GM12878 (cell line): ENCODE results near the gene CA11. TPM values are rescaled to one million over a fixed set of nuclear protein-coding genes. Genes with fewer than 3 reads are reported as not detected.

ENCODE experiments used
- ATF2 ChIP-seq: IDR thresholded peaks from 2 replicates; pipeline ENCODE4 v1.6.1; 2012; ENCODE audit warnings: low read length, inconsistent platforms
- ATF7 ChIP-seq: fragments of 450-650 bp; IDR thresholded peaks from 2 replicates; pipeline ENCODE4 v1.6.1; 2016; ENCODE audit warnings: low read depth, mild to moderate bottlenecking
- BMI1 ChIP-seq: fragments of 450-650 bp; IDR thresholded peaks from 2 replicates; pipeline ENCODE4 v1.6.1; 2016; ENCODE audit warnings: mild to moderate bottlenecking, moderate library complexity, borderline replicate concordance
- CHD2 ChIP-seq: IDR thresholded peaks from 2 replicates; pipeline ENCODE4 v1.6.1; 2011; ENCODE audit warnings: low read depth, low read length, improper control_type of control experiment, borderline replicate concordance
- HDAC6 ChIP-seq: fragments of 200-600 bp; sonication (generic); IDR thresholded peaks from one replicate; pipeline ENCODE4 v1.8.0; 2017; ENCODE audit warnings: antibody characterized with exemption; ENCODE audit not compliant: unreplicated experiment
- KAT2A ChIP-seq: conservative IDR thresholded peaks from 2 replicates; pipeline ENCODE4 v1.6.1; 2011; ENCODE audit warnings: low read depth, low read length; ENCODE audit not compliant: control insufficient read depth
- NFIC ChIP-seq: IDR thresholded peaks from 2 replicates; pipeline ENCODE4 v1.6.1; 2012; ENCODE audit warnings: low read depth, mild to moderate bottlenecking, inconsistent platforms, low read length, moderate library complexity
- NFYA ChIP-seq: IDR thresholded peaks from 2 replicates; pipeline ENCODE4 v1.6.1; 2011; ENCODE audit warnings: low read depth, mild to moderate bottlenecking, low read length, improper control_type of control experiment, borderline replicate concordance
- PKNOX1 ChIP-seq: fragments of 450-650 bp; IDR thresholded peaks from 2 replicates; pipeline ENCODE4 v1.6.1; 2016; ENCODE audit warnings: mild to moderate bottlenecking
- RCOR1 ChIP-seq: conservative IDR thresholded peaks from 2 replicates; pipeline ENCODE4 v1.6.1; 2012; ENCODE audit warnings: low read depth, low read length, improper control_type of control experiment
- SIN3A ChIP-seq: IDR thresholded peaks from 2 replicates; pipeline ENCODE4 v1.6.1; 2012; ENCODE audit warnings: low read depth, low read length, improper control_type of control experiment
- SPI1 ChIP-seq: IDR thresholded peaks from 2 replicates; pipeline ENCODE4 v1.6.1; 2011; ENCODE audit warnings: low read depth, mild to moderate bottlenecking, low read length, moderate library complexity, borderline replicate concordance; ENCODE audit not compliant: insufficient read depth
- SREBF1 ChIP-seq: IDR thresholded peaks from 2 replicates; pipeline ENCODE4 v1.6.1; 2012; ENCODE audit warnings: mild to moderate bottlenecking, low read length
- TCF3 ChIP-seq: IDR thresholded peaks from 2 replicates; pipeline ENCODE4 v1.6.1; 2012; ENCODE audit warnings: low read depth, mild to moderate bottlenecking, low read length, borderline replicate concordance; ENCODE audit not compliant: insufficient read depth
- polyA plus RNA-seq, 11 experiments: library from polyadenylated mRNA; depleted of rRNA in 4 of 11; unstranded in 6 of 11; stranded (reverse) in 5 of 11; fragments of >200 nt; fragmentation: Nextera tagmentation in 4 of 11; fragmentation: Illumina TruSeq in 1 of 11; extraction: Ambion mirVana in 4 of 11; extraction: Trizol in 1 of 11; gene quantifications; 1 replicate in 1 of 11; 2 replicates in 10 of 11; pipeline versions ENCODE4 v1.2.1 to v1.2.3, GENCODE V29; 2011 to 2016; ENCODE audit warnings: inconsistent platforms in 2 of 11, missing spikeins in 2 of 11, low read depth in 1 of 11
- total RNA-seq, 4 experiments: library from RNA; depleted of rRNA in 3 of 4; stranded (reverse); fragments of >200 nt in 3 of 4; fragmentation: Illumina TruSeq in 1 of 4; extraction: Trizol in 1 of 4; gene quantifications; 2 replicates each; pipeline versions ENCODE4 v1.2.1 to v1.2.3, GENCODE V29; 2013 to 2021
- TF ChIP-seq, protein P1 (sequence below), 3 experiments: IDR thresholded peaks in 2 of 3; conservative IDR thresholded peaks in 1 of 3; 2 replicates each; pipeline ENCODE4 v1.5.1; 2011; ENCODE audit warnings: low read depth in 3 of 3, low read length in 3 of 3, mild to moderate bottlenecking in 3 of 3, control low read depth in 2 of 3, moderate library complexity in 2 of 3, inconsistent platforms in 1 of 3, mixed read lengths in 1 of 3; ENCODE audit not compliant: control insufficient read depth in 2 of 3, insufficient read depth in 1 of 3; ENCODE audit errors: extremely low read depth in 1 of 3
- TF ChIP-seq, protein P2 (sequence below): IDR thresholded peaks from 2 replicates; pipeline ENCODE4 v1.6.1; 2012; ENCODE audit warnings: low read depth, low read length, improper control_type of control experiment
- TF ChIP-seq, protein P3 (sequence below): IDR thresholded peaks from 2 replicates; pipeline ENCODE4 v1.6.1; 2012; ENCODE audit warnings: low read depth, low read length, improper control_type of control experiment
- TF ChIP-seq, protein P4 (sequence below): IDR thresholded peaks from 2 replicates; pipeline ENCODE4 v1.6.1; 2011; ENCODE audit warnings: borderline replicate concordance, low read depth, mild to moderate bottlenecking, moderate library complexity, mixed read lengths, low read length; ENCODE audit not compliant: insufficient read depth; ENCODE audit errors: extremely low read length
- TF ChIP-seq, protein P5 (sequence below): fragments of 450-650 bp; formaldehyde crosslinking; IDR thresholded peaks from 2 replicates; pipeline ENCODE4 v1.4.0; 2020; ENCODE audit warnings: mild to moderate bottlenecking, moderate library complexity

The CA11 gene
- total and polyA plus RNA-seq, 10 of the 15 experiments (the other 5 are each of a cell fraction or from before 2014, with no cell fraction given) = 1.7 to 7.5 (median 2.4) TPM

DNA sequence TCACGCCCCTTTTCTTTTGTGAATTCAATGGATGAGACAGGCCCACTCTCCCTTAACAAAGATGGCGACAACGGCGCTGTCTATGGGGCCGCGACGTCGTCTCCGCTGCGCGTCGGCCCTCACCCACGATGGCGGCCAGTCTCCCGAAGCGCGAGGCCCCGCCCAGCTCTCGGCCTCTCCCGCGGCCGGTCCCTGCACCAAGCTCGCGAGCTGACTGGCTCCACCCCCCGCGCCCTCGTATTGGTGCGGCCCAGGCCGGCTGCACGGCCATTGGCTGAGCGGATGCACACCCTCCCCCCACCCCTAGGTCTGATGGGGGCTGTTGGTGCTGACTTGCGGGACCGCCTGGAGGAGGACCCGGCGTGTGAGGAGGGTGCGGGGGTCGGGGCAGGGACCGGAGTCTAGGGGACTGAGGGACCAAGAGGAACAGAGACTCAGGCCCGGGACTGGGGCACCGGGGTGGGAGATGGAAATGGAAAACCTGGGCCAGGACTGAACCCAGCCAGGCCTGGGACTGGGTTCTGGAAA, 21.9 kb downstream of the CA11 start (continued):
- TF ChIP-seq, protein P1, sequence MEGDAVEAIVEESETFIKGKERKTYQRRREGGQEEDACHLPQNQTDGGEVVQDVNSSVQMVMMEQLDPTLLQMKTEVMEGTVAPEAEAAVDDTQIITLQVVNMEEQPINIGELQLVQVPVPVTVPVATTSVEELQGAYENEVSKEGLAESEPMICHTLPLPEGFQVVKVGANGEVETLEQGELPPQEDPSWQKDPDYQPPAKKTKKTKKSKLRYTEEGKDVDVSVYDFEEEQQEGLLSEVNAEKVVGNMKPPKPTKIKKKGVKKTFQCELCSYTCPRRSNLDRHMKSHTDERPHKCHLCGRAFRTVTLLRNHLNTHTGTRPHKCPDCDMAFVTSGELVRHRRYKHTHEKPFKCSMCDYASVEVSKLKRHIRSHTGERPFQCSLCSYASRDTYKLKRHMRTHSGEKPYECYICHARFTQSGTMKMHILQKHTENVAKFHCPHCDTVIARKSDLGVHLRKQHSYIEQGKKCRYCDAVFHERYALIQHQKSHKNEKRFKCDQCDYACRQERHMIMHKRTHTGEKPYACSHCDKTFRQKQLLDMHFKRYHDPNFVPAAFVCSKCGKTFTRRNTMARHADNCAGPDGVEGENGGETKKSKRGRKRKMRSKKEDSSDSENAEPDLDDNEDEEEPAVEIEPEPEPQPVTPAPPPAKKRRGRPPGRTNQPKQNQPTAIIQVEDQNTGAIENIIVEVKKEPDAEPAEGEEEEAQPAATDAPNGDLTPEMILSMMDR (IDR thresholded peaks at IDR 0.05 in 2 of 3, conservative IDR thresholded peaks at IDR 0.05 in 1 of 3; ENCODE audit: control insufficient read depth in 2 of 3, extremely low read depth in 1 of 3, insufficient read depth in 1 of 3, low read depth in 3 of 3, low read length in 3 of 3) = no peak
- TF ChIP-seq SIN3A (0 out of 2 replicates have a peak, but pooled peaks have one; percentile 25), ATF2 (no peak), NFIC (no peak), RCOR1 (peak; percentile 87), KAT2A (no peak), NFYA (no peak), HDAC6 (no peak), PKNOX1 (peak; percentile 52; the same call in 1 of the 2 replicates), SPI1 (no peak), ATF7 (no peak), SREBF1 (no peak), BMI1 (no peak), CHD2 (peak; percentile 95), TCF3 (no peak)
- TF ChIP-seq, protein P2, sequence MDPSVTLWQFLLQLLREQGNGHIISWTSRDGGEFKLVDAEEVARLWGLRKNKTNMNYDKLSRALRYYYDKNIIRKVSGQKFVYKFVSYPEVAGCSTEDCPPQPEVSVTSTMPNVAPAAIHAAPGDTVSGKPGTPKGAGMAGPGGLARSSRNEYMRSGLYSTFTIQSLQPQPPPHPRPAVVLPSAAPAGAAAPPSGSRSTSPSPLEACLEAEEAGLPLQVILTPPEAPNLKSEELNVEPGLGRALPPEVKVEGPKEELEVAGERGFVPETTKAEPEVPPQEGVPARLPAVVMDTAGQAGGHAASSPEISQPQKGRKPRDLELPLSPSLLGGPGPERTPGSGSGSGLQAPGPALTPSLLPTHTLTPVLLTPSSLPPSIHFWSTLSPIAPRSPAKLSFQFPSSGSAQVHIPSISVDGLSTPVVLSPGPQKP = 0 out of 2 replicates have a peak, but pooled peaks have one; percentile 25
- TF ChIP-seq, protein P3, sequence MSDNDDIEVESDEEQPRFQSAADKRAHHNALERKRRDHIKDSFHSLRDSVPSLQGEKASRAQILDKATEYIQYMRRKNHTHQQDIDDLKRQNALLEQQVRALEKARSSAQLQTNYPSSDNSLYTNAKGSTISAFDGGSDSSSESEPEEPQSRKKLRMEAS = 0 out of 2 replicates have a peak, but pooled peaks have one; percentile 36
- TF ChIP-seq, protein P4, sequence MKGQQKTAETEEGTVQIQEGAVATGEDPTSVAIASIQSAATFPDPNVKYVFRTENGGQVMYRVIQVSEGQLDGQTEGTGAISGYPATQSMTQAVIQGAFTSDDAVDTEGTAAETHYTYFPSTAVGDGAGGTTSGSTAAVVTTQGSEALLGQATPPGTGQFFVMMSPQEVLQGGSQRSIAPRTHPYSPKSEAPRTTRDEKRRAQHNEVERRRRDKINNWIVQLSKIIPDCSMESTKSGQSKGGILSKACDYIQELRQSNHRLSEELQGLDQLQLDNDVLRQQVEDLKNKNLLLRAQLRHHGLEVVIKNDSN = no peak
- TF ChIP-seq, protein P5, sequence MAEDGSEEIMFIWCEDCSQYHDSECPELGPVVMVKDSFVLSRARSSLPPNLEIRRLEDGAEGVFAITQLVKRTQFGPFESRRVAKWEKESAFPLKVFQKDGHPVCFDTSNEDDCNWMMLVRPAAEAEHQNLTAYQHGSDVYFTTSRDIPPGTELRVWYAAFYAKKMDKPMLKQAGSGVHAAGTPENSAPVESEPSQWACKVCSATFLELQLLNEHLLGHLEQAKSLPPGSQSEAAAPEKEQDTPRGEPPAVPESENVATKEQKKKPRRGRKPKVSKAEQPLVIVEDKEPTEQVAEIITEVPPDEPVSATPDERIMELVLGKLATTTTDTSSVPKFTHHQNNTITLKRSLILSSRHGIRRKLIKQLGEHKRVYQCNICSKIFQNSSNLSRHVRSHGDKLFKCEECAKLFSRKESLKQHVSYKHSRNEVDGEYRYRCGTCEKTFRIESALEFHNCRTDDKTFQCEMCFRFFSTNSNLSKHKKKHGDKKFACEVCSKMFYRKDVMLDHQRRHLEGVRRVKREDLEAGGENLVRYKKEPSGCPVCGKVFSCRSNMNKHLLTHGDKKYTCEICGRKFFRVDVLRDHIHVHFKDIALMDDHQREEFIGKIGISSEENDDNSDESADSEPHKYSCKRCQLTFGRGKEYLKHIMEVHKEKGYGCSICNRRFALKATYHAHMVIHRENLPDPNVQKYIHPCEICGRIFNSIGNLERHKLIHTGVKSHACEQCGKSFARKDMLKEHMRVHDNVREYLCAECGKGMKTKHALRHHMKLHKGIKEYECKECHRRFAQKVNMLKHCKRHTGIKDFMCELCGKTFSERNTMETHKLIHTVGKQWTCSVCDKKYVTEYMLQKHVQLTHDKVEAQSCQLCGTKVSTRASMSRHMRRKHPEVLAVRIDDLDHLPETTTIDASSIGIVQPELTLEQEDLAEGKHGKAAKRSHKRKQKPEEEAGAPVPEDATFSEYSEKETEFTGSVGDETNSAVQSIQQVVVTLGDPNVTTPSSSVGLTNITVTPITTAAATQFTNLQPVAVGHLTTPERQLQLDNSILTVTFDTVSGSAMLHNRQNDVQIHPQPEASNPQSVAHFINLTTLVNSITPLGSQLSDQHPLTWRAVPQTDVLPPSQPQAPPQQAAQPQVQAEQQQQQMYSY (CRISPR knock-in tag) = no peak
